HG02981 (cell line): Measurements from ENCODE around the gene RANBP17.

Experiments used
- ATAC-seq: cut with Tn5 transposase; IDR thresholded peaks from one replicate; pipeline ENCODE4 v1.9.1; 2021; ENCODE audit warnings: mild to moderate bottlenecking, moderate library complexity; ENCODE audit not compliant: unreplicated experiment

RANBP17 gene

GRCh38 chr5:171226096-171226754 is 364.4 kb downstream of the RANBP17 start:
- no peak for ATAC-seq

- peak; percentile 51 for ATAC-seq
These were observed 365.0 kb downstream of the RANBP17 start for GRCh38 chr5:171226864-171227263.

GRCh38 chr5:171236651-171237050 is 374.8 kb downstream of the RANBP17 start:
- ATAC-seq, result no peak

GRCh38 chr5:171242521-171242920 is 380.7 kb downstream of the RANBP17 start:
- no peak for ATAC-seq

GRCh38 chr5:171246231-171246630 is 384.4 kb downstream of the RANBP17 start:
- no peak for ATAC-seq

GRCh38 chr5:171249460-171249859 is 387.6 kb downstream of the RANBP17 start:
- no peak for ATAC-seq

GRCh38 chr5:171250738-171251137 is 388.9 kb downstream of the RANBP17 start:
- ATAC-seq, result no peak

GRCh38 chr5:171251519-171251918 is 389.7 kb downstream of the RANBP17 start:
- no peak for ATAC-seq

GRCh38 chr5:171252674-171253073 is 390.9 kb downstream of the RANBP17 start:
- no peak for ATAC-seq

GRCh38 chr5:171258737-171259415 is 397.1 kb downstream of the RANBP17 start:
- no peak for ATAC-seq

- ATAC-seq, result no peak
These were observed 399.5 kb downstream of the RANBP17 start for GRCh38 chr5:171261361-171261760.

- no peak for ATAC-seq
These were observed 400.1 kb downstream of the RANBP17 start for GRCh38 chr5:171261904-171262303.

- no peak for ATAC-seq
These were observed 401.4 kb downstream of the RANBP17 start for GRCh38 chr5:171263181-171263580.

GRCh38 chr5:171264843-171265242 is 403.0 kb downstream of the RANBP17 start:
- ATAC-seq, result no peak

GRCh38 chr5:171268700-171269620 is 407.1 kb downstream of the RANBP17 start:
- ATAC-seq, result no peak

- no peak for ATAC-seq
These were observed 407.9 kb downstream of the RANBP17 start for GRCh38 chr5:171269717-171270116.

GRCh38 chr5:171270136-171270535 is 408.3 kb downstream of the RANBP17 start:
- no peak for ATAC-seq

- no peak for ATAC-seq
These were observed 410.0 kb downstream of the RANBP17 start for GRCh38 chr5:171271798-171272197.

GRCh38 chr5:171272996-171273970 is 411.5 kb downstream of the RANBP17 start:
- peak; percentile 40 for ATAC-seq

- no peak for ATAC-seq
These were observed 414.2 kb downstream of the RANBP17 start for GRCh38 chr5:171275841-171276544.
